Esophagus muscularis mucosa (tissue), 4 donors: ENCODE data around the gene USP9X.

Source experiments
- CTCF ChIP-seq, 3 experiments: fragments of 200-600 bp in 2 of 3; fragments of 450-650 bp in 1 of 3; sonication (generic) in 2 of 3; IDR thresholded peaks; one replicate each; pipeline ENCODE4 v1.5.1; 2017 to 2019; ENCODE audit warnings: antibody characterized with exemption in 3 of 3, mild to moderate bottlenecking in 2 of 3, moderate library complexity in 1 of 3
- EP300 ChIP-seq: sonication (generic); formaldehyde crosslinking; IDR thresholded peaks from one replicate; pipeline ENCODE4 v1.6.1; 2017; ENCODE audit warnings: antibody characterized with exemption
- POLR2A ChIP-seq: fragments of 450-650 bp; IDR thresholded peaks from one replicate; pipeline ENCODE4 v1.6.1; 2017; ENCODE audit warnings: antibody characterized with exemption, moderate library complexity, mild to moderate bottlenecking, low read depth
- POLR2AphosphoS5 ChIP-seq, 2 donors: sonication (generic); formaldehyde crosslinking; IDR thresholded peaks; one replicate each; pipeline ENCODE4 v1.6.1; 2017; ENCODE audit warnings: antibody characterized with exemption in 2 of 2

DNA sequence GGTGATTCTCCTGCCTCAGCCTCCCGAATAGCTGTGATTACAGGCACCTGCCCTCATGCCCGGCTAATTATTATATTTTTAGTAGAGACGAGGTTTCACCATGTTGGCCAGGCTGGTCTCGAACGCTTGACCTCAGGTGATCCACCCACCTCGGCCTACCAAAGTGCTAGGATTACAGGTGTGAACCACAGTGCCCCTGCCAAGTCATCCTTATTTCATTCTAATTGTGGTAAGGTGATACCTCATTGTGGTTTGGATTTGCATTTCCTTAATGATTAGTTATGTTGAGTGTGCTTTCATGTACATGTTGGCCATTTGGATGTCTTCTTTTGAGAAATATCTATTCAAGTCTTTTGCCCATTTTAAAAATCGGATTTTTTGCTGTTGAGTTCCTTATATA lies 93.0 kb downstream of the USP9X start:
- TF ChIP-seq CTCF (IDR thresholded peaks at IDR 0.05) (no peak), POLR2AphosphoS5 (IDR thresholded peaks at IDR 0.05) (no peak), POLR2A (no peak), EP300 (no peak)
